OCI-LY3 (cell line): ENCODE results near the gene PEX16.

Experiments
- EZH2phosphoT487 ChIP-seq: fragments of 200-600 bp; shearing (Covaris generic); IDR thresholded peaks from 2 replicates; pipeline ENCODE4 v1.6.1; 2018; ENCODE audit warnings: antibody characterized with exemption, mixed run types, low read depth
- TF ChIP-seq, protein P1 (sequence below): fragments of 200-600, 300-600 bp; sonication (generic); IDR thresholded peaks from 2 replicates; pipeline ENCODE4 v1.5.1; 2014; ENCODE audit warnings: antibody characterized with exemption, low read length, low read depth

DNA sequence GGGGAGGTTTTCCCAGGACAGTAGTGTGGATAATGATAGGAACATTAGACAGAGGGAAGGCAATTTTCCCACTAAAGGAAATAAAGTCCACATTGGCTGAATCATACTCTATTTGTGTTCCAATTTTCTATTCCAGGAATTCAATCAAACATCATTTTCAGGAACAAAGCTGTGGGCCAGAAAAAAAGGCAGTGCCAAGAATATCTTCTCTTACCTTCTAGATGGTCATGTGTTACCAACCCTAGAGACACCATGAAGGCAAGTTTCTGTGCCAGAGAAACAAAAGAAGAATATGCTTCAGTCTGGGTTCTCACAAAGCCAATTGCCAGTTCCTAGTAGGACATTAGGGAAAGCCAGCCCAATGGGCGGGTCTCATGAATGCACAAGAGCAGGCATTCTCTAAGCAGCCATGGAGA is 32.3 kb upstream of the PEX16 start:
- TF ChIP-seq, protein P1, sequence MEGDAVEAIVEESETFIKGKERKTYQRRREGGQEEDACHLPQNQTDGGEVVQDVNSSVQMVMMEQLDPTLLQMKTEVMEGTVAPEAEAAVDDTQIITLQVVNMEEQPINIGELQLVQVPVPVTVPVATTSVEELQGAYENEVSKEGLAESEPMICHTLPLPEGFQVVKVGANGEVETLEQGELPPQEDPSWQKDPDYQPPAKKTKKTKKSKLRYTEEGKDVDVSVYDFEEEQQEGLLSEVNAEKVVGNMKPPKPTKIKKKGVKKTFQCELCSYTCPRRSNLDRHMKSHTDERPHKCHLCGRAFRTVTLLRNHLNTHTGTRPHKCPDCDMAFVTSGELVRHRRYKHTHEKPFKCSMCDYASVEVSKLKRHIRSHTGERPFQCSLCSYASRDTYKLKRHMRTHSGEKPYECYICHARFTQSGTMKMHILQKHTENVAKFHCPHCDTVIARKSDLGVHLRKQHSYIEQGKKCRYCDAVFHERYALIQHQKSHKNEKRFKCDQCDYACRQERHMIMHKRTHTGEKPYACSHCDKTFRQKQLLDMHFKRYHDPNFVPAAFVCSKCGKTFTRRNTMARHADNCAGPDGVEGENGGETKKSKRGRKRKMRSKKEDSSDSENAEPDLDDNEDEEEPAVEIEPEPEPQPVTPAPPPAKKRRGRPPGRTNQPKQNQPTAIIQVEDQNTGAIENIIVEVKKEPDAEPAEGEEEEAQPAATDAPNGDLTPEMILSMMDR = no peak
- no peak for TF ChIP-seq EZH2phosphoT487
